Measurements from ENCODE around the gene KIF17. TPM values are rescaled to one million over a fixed set of nuclear protein-coding genes. Genes with fewer than 3 reads are reported as not detected.
A peak's percentile ranks its signal among the peaks of the same experiment; 100 is the strongest.

The KIF17 gene
- polyA plus RNA-seq, 2 donors, result 0.45 to 0.48 TPM

DNA sequence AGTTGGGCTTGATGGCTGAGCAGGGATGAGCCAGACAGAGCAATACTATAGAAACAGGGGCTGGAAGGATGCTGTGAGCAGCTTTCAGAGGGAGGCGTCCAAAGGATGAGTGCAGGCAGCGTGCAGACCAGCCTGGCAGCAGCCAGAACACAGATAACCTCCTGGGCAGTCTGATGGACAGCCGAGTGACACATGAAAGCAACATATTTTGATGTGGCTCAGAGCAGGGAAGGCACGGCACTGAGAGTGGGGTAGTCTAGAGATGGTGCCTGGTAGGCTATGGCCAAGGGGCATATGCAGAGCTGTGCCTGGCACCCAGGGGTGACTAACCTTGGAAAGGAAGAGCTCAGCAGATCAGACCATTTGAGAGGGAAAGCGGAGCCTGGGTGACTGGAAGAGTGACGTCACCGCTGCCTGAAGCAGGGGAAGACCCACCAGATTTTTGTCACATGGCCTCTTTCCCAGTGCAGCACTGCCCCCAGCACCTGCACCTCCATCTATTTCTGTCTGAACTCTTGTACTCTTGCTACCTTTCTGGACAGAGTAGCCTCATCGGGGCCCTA lies 80.9 kb downstream of the KIF17 start:
- Histone ChIP-seq H3K4me1 (ENCODE audit: control insufficient read depth in 2 of 2, insufficient read depth in 2 of 2, low read length in 1 of 2) (peaks cover 2 to 3% of the 10 kb centered on the region in 2 donors), H3K4me3 (ENCODE audit: low read depth in 1 of 2, low read length in 2 of 2) (no peak overlapping the region), H3K27ac (ENCODE audit: low read depth in 2 of 2, low read length in 1 of 2) (no peak overlapping the region), H3K36me3 (ENCODE audit: control insufficient read depth in 2 of 2, insufficient read depth in 2 of 2, low read length in 1 of 2) (peaks cover 3 to 22% of the 10 kb centered on the region in 2 donors), H3K9me3 (ENCODE audit: control insufficient read depth in 2 of 2, insufficient read depth in 1 of 2, low read depth in 1 of 2, low read length in 1 of 2) (no peaks in the 10 kb centered on the region), H3K27me3 (ENCODE audit: control insufficient read depth in 1 of 2, insufficient read depth in 2 of 2, low read length in 2 of 2) (no peaks in the 10 kb centered on the region)
- 87 to 88% methylated on average over 8 of the region's 8 CpGs for WGBS, 2 donors

DNA sequence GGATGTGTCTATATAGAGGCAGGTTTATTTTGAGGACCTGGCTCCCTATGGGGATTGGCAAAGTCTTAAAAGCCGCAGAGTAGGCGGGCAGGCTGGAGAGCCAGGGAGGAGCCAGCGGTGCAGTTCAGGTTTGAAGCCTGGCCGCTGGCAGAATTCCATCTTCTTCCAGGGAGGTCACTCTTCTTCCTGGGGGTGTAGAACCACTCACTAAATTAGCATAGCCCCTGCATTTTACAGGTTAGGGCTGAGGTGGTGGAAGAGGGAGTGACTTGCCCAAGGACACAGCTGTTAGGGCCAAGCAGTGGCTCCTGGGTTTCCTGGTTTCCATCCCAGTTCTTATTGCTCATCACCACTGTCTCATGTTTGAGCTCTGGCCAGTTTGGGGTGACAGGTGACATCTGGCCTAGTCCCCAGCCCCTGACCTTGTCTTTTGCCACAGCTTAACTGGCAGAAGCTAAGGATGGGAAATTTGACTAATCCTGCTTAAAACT lies 83.2 kb downstream of the KIF17 start:
- H3K4me1 ChIP-seq (ENCODE audit: control insufficient read depth in 2 of 2, insufficient read depth in 2 of 2, low read length in 1 of 2), result peaks cover 2 to 3% of the 10 kb centered on the region in 2 donors
- H3K4me3 ChIP-seq (ENCODE audit: low read depth in 1 of 2, low read length in 2 of 2), result peak overlapping the region in 1 of 2 donors; percentile 77
- H3K27me3 ChIP-seq (ENCODE audit: control insufficient read depth in 1 of 2, insufficient read depth in 2 of 2, low read length in 2 of 2), result no peaks in the 10 kb centered on the region
- H3K36me3 ChIP-seq (ENCODE audit: control insufficient read depth in 2 of 2, insufficient read depth in 2 of 2, low read length in 1 of 2), result peaks cover 3 to 15% of the 10 kb centered on the region in 2 donors
- H3K9me3 ChIP-seq (ENCODE audit: control insufficient read depth in 2 of 2, insufficient read depth in 1 of 2, low read depth in 1 of 2, low read length in 1 of 2), result no peaks in the 10 kb centered on the region
- 5 to 8% methylated on average over 4 of the region's 4 CpGs for WGBS, 2 donors
- peak overlapping the region; percentile 44 to 94 for H3K27ac ChIP-seq (ENCODE audit: low read depth in 2 of 2, low read length in 1 of 2)

DNA sequence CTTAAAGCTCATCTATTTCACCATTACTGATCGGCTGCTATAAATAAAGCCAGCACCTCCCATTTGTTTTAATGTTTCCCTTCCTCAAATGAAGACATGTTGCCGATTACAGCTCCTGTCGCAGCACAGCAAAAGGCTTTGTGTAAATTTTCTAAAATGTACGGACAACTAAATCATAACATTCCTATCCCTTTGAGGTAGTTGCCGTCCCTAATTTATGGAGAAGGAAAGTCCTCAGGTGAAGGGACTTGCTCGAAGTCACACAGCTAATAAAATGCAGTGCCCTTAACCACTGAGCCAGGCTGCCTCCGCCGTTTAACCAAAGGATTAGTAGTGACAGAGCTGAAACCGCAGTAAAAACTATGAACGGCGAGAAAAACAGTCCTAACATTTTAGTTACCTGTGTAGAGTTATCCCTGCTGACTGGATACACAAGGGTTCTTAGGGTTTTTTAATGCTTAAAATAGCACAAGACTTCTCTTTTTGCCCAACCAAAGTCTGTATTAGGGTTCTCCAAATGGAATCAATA lies 83.7 kb downstream of the KIF17 start:
- H3K9me3 ChIP-seq (ENCODE audit: control insufficient read depth in 2 of 2, insufficient read depth in 1 of 2, low read depth in 1 of 2, low read length in 1 of 2), result no peaks in the 10 kb centered on the region
- H3K4me3 ChIP-seq (ENCODE audit: low read depth in 1 of 2, low read length in 2 of 2), result peak overlapping the region; percentile 39 to 77
- peaks cover 2 to 3% of the 10 kb centered on the region in 2 donors for H3K4me1 ChIP-seq (ENCODE audit: control insufficient read depth in 2 of 2, insufficient read depth in 2 of 2, low read length in 1 of 2)
- WGBS, 2 donors, result 1% methylated on average over 11 of the region's 11 CpGs
- peaks cover 3 to 12% of the 10 kb centered on the region in 2 donors for H3K36me3 ChIP-seq (ENCODE audit: control insufficient read depth in 2 of 2, insufficient read depth in 2 of 2, low read length in 1 of 2)
- H3K27ac ChIP-seq (ENCODE audit: low read depth in 2 of 2, low read length in 1 of 2), result peak overlapping the region; percentile 69 to 94
- H3K27me3 ChIP-seq (ENCODE audit: control insufficient read depth in 1 of 2, insufficient read depth in 2 of 2, low read length in 2 of 2), result no peaks in the 10 kb centered on the region

DNA sequence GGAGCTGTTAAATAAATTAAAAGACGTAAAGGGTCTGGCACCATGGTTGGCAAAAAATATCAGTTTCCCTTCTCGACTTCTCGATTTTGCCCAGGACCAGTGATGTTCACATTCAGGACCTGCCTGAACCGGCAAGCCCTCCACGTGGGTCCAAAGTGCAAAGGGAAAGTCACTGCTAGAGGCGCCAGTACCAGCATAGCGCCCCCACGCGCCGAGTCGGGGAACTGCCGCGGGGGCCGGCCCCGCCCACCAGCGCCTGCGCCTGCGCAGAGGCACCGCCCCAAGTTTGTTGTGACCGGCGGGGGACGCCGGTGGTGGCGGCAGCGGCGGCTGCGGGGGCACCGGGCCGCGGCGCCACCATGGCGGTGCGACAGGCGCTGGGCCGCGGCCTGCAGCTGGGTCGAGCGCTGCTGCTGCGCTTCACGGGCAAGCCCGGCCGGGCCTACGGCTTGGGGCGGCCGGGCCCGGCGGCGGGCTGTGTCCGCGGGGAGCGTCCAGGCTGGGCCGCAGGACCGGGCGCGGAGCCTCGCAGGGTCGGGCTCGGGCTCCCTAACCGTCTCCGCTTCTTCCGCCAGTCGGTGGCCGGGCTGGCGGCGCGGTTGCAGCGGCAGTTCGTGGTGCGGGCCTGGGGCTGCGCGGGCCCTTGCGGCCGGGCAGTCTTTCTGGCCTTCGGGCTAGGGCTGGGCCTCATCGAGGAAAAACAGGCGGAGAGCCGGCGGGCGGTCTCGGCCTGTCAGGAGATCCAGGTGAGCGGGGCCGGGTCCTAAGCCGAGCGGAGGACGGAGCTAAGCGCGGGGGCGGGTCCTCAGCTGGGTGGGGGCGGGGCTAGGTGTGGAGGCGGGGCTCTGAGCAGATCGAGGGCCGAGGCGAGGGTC lies 84.4 kb downstream of the KIF17 start, which contains the start of gene PINK1:
PINK1 (plus strand) TSS at position 269 of the 875 bp plus-strand sequence; CDS start at position 360, 91 bp downstream.
- Histone ChIP-seq H3K36me3 (ENCODE audit: control insufficient read depth in 2 of 2, insufficient read depth in 2 of 2, low read length in 1 of 2) (peaks cover 3 to 12% of the 10 kb centered on the region in 2 donors), H3K27ac (ENCODE audit: low read depth in 2 of 2, low read length in 1 of 2) (peak within 1 kb of the TSS; percentile 89 to 94), H3K4me3 (ENCODE audit: low read depth in 1 of 2, low read length in 2 of 2) (peak within 1 kb of the TSS; percentile 77 to 97), H3K27me3 (ENCODE audit: control insufficient read depth in 1 of 2, insufficient read depth in 2 of 2, low read length in 2 of 2) (no peaks in the 10 kb centered on the region), H3K4me1 (ENCODE audit: control insufficient read depth in 2 of 2, insufficient read depth in 2 of 2, low read length in 1 of 2) (peaks cover 2 to 3% of the 10 kb centered on the region in 2 donors), H3K9me3 (ENCODE audit: control insufficient read depth in 2 of 2, insufficient read depth in 1 of 2, low read depth in 1 of 2, low read length in 1 of 2) (no peaks in the 10 kb centered on the region)
- WGBS, 2 donors, result 1 to 2% methylated on average over 73 to 93 of the region's 93 CpGs

DNA sequence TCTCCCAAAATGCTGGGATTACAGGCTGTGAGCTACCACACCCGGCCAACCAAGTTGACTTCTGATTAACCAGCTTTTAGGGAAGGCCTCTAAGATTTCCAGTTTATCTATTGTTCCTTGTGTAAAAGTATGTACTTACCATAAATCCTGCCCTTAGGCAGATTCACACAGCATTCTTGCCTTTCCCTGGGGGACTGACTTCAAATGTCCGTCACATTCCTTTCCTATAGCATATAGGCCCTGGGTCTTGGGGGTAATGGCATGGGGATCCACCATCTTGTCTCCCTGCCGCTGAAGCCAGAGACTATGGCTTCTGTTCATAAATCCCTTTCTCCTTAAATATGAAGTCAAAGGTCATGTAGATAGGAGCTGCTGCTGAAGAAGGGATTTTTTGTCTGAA lies 85.4 kb downstream of the KIF17 start:
- WGBS, 2 donors, result 66 to 79% methylated on average over 3 of the region's 3 CpGs
- Histone ChIP-seq H3K27me3 (ENCODE audit: control insufficient read depth in 1 of 2, insufficient read depth in 2 of 2, low read length in 2 of 2) (no peaks in the 10 kb centered on the region), H3K9me3 (ENCODE audit: control insufficient read depth in 2 of 2, insufficient read depth in 1 of 2, low read depth in 1 of 2, low read length in 1 of 2) (no peaks in the 10 kb centered on the region)

DNA sequence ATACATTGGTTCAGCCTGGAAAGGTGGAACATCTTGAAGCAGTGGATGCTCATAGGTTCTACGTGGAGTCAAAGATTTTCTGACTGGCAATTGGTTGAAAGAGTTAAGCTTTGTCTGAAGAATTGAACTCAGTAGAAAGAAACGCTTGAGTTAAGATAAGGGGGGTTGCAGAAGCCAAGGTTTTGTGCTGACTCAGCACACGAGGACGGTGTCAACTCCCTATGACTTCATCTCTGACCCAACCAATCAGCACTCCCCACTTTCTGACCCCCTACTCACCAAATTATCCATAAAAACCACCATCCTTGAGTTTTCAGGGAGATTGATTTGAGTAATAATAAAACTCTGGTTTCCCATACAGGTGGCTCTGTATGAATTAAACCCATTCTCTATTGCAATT lies 87.1 kb downstream of the KIF17 start:
- Histone ChIP-seq H3K36me3 (ENCODE audit: control insufficient read depth in 2 of 2, insufficient read depth in 2 of 2, low read length in 1 of 2) (no peaks in the 10 kb centered on the region), H3K27ac (ENCODE audit: low read depth in 2 of 2, low read length in 1 of 2) (no peak overlapping the region), H3K27me3 (ENCODE audit: control insufficient read depth in 1 of 2, insufficient read depth in 2 of 2, low read length in 2 of 2) (no peaks in the 10 kb centered on the region), H3K4me3 (ENCODE audit: low read depth in 1 of 2, low read length in 2 of 2) (no peak overlapping the region), H3K4me1 (ENCODE audit: control insufficient read depth in 2 of 2, insufficient read depth in 2 of 2, low read length in 1 of 2) (peaks cover 0 to 3% of the 10 kb centered on the region in 2 donors), H3K9me3 (ENCODE audit: control insufficient read depth in 2 of 2, insufficient read depth in 1 of 2, low read depth in 1 of 2, low read length in 1 of 2) (no peaks in the 10 kb centered on the region)
- 32 to 47% methylated on average over 4 of the region's 4 CpGs for WGBS, 2 donors

More for the DNA sequence above, 85.4 kb downstream of the KIF17 start:
- peaks cover 2 to 3% of the 10 kb centered on the region in 2 donors for H3K4me1 ChIP-seq (ENCODE audit: control insufficient read depth in 2 of 2, insufficient read depth in 2 of 2, low read length in 1 of 2)
- H3K4me3 ChIP-seq (ENCODE audit: low read depth in 1 of 2, low read length in 2 of 2), result no peak overlapping the region
- H3K36me3 ChIP-seq (ENCODE audit: control insufficient read depth in 2 of 2, insufficient read depth in 2 of 2, low read length in 1 of 2), result peaks cover 0 to 7% of the 10 kb centered on the region in 2 donors
- H3K27ac ChIP-seq (ENCODE audit: low read depth in 2 of 2, low read length in 1 of 2), result no peak overlapping the region

DNA sequence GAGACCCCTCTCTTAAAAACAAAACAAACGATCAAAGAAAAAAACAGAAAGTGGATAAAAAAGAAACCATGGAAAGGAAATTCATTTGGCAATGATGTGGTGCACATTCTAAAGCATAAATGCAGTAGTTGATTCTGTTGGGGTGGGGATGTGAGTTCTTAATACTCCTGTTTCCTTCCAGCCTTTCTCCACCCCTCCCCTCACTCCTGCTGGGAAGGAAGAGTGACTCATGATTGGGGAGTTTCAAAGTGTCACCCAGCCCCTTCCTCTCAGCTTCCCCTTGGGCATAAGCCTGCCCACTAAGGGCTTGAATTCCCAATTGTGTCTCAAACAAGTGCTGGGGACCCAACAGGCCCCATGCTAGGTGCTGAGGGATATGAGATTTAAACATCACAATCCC lies 91.3 kb downstream of the KIF17 start:
- Histone ChIP-seq H3K36me3 (ENCODE audit: control insufficient read depth in 2 of 2, insufficient read depth in 2 of 2, low read length in 1 of 2) (no peaks in the 10 kb centered on the region), H3K27ac (ENCODE audit: low read depth in 2 of 2, low read length in 1 of 2) (no peak overlapping the region), H3K4me3 (ENCODE audit: low read depth in 1 of 2, low read length in 2 of 2) (no peak overlapping the region), H3K27me3 (ENCODE audit: control insufficient read depth in 1 of 2, insufficient read depth in 2 of 2, low read length in 2 of 2) (no peaks in the 10 kb centered on the region), H3K4me1 (ENCODE audit: control insufficient read depth in 2 of 2, insufficient read depth in 2 of 2, low read length in 1 of 2) (no peaks in the 10 kb centered on the region), H3K9me3 (ENCODE audit: control insufficient read depth in 2 of 2, insufficient read depth in 1 of 2, low read depth in 1 of 2, low read length in 1 of 2) (no peaks in the 10 kb centered on the region)
- 62 to 63% methylated on average over 1 of the region's 1 CpG for WGBS, 2 donors

DNA sequence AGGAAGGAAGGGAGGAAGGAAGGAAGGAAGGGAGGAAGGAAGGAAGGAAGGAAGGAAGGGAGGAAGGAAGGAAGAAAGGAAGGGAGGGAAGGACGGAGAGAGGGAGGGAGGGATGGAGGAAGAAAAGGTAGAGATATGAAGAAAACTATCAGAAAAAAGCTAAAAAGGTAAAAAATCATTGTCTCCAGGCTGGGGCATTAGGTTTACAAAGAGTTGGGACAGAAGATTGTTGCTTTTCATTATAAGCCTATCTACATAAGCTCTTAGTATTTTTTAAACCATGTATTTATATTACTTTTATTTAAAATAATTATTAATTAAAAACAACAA lies 91.7 kb downstream of the KIF17 start:
- Histone ChIP-seq H3K27me3 (ENCODE audit: control insufficient read depth in 1 of 2, insufficient read depth in 2 of 2, low read length in 2 of 2) (no peaks in the 10 kb centered on the region), H3K4me3 (ENCODE audit: low read depth in 1 of 2, low read length in 2 of 2) (no peak overlapping the region), H3K27ac (ENCODE audit: low read depth in 2 of 2, low read length in 1 of 2) (no peak overlapping the region), H3K9me3 (ENCODE audit: control insufficient read depth in 2 of 2, insufficient read depth in 1 of 2, low read depth in 1 of 2, low read length in 1 of 2) (no peaks in the 10 kb centered on the region), H3K36me3 (ENCODE audit: control insufficient read depth in 2 of 2, insufficient read depth in 2 of 2, low read length in 1 of 2) (no peaks in the 10 kb centered on the region), H3K4me1 (ENCODE audit: control insufficient read depth in 2 of 2, insufficient read depth in 2 of 2, low read length in 1 of 2) (no peaks in the 10 kb centered on the region)
- 42 to 44% methylated on average over 1 of the region's 1 CpG for WGBS, 2 donors

DNA sequence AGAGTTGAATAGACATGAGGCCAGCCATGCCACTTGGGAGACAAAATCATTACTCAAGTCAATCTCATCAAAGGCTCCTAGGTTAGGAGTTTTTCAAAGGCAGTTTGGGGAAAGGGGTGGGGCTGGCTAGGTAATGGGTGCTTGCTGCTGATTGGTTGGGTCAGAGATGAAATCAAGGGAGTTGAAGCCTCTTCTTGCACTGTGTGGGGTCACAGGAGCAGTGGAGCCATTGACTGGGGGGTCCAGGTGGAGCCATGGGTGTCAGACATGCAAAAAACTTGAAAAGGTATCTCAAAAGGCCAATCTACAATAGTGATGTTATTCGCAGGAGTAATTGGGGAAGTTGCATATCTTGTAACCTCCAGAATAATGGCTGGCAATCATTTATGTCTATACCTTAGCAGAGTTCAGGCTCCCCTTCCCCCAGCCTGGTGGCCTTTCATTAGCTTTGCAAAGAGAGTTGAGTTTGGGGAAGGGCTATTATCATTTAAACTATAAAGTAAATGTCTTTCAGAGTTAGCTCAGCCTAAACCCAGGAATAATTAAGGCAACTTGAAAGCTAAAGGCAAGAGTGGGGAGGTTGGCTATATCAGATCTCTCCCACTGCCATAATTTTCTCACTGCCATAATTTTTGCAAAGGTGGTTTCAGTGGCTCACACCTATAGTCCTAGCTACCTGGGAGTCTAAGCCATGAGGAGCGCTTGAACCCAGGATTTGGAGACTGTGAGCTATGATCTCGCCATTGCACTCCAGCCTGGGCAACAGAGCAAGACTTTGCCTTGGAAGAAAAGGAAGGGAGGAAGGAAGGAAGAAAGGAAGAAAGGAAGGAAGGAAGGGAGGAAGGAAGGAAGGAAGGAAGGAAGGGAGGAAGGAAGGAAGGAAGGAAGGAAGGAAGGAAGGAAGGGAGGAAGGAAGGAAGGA lies 92.4 kb downstream of the KIF17 start:
- H3K9me3 ChIP-seq (ENCODE audit: control insufficient read depth in 2 of 2, insufficient read depth in 1 of 2, low read depth in 1 of 2, low read length in 1 of 2), result no peaks in the 10 kb centered on the region
- no peaks in the 10 kb centered on the region for H3K27me3 ChIP-seq (ENCODE audit: control insufficient read depth in 1 of 2, insufficient read depth in 2 of 2, low read length in 2 of 2)
- no peak overlapping the region for H3K4me3 ChIP-seq (ENCODE audit: low read depth in 1 of 2, low read length in 2 of 2)
- H3K36me3 ChIP-seq (ENCODE audit: control insufficient read depth in 2 of 2, insufficient read depth in 2 of 2, low read length in 1 of 2), result no peaks in the 10 kb centered on the region
- no peak overlapping the region for H3K27ac ChIP-seq (ENCODE audit: low read depth in 2 of 2, low read length in 1 of 2)
- WGBS, 2 donors, result 71 to 77% methylated on average over 3 of the region's 3 CpGs
- no peaks in the 10 kb centered on the region for H3K4me1 ChIP-seq (ENCODE audit: control insufficient read depth in 2 of 2, insufficient read depth in 2 of 2, low read length in 1 of 2)

Data from esophagus (tissue), 2 donors.